HepG2 (cell line): Measurements from ENCODE around the gene VASH2. TPM values are rescaled to one million over a fixed set of nuclear protein-coding genes. Genes with fewer than 3 reads are reported as not detected.

Experiments used
- CEBPZ ChIP-seq: IDR thresholded peaks from 2 replicates; pipeline ENCODE4 v1.6.1; 2012; ENCODE audit warnings: low read length, improper control_type of control experiment
- KMT2B ChIP-seq: IDR thresholded peaks from 2 replicates; pipeline ENCODE4 v1.6.1; 2016; ENCODE audit warnings: missing genetic modification reagents, missing compliant biosample characterization
- ZBTB21 ChIP-seq: sonication (generic); formaldehyde crosslinking; IDR thresholded peaks from 2 replicates; pipeline ENCODE4 v1.4.0; 2020; ENCODE audit warnings: missing genetic modification reagents
- ZBTB34 ChIP-seq: sonication (generic); formaldehyde crosslinking; IDR thresholded peaks from 2 replicates; pipeline ENCODE4 v1.8.0; 2022; ENCODE audit warnings: mild to moderate bottlenecking, missing genetic modification reagents
- ZNF318 ChIP-seq: sonication (generic); formaldehyde crosslinking; IDR thresholded peaks from 2 replicates; pipeline ENCODE4 v1.4.0; 2020; ENCODE audit warnings: mild to moderate bottlenecking, missing genetic modification reagents
- ZNF570 ChIP-seq: sonication (generic); formaldehyde crosslinking; IDR thresholded peaks from 2 replicates; pipeline ENCODE4 v1.4.0; 2020; ENCODE audit warnings: mild to moderate bottlenecking, missing genetic modification reagents, borderline replicate concordance
- polyA plus RNA-seq, 8 experiments: library from polyadenylated mRNA; depleted of rRNA in 3 of 8; stranded (reverse) in 7 of 8; unstranded in 1 of 8; fragments of >200 nt; fragmentation: Illumina TruSeq in 4 of 8; extraction: Trizol in 4 of 8; gene quantifications; 2 replicates each; pipeline versions ENCODE4 v1.2.1 to v1.2.3, GENCODE V29; 2011 to 2016; ENCODE audit warnings: low read depth in 4 of 8, missing spikeins in 1 of 8, mixed read lengths in 1 of 8; ENCODE audit not compliant: insufficient read depth in 1 of 8
- total RNA-seq, 5 experiments: library from RNA; depleted of rRNA; stranded (reverse); fragments of >200 nt; fragmentation: Illumina TruSeq; extraction: Trizol; gene quantifications; 2 replicates each; pipeline ENCODE4 v1.2.3, GENCODE V29; 2016; ENCODE audit warnings: low read depth in 1 of 5

VASH2 gene
- total and polyA plus RNA-seq, 2 of the 13 experiments (the other 11 are each of a cell fraction or from before 2014, with no cell fraction given) = 0.44 to 1.00 TPM

- TF ChIP-seq CEBPZ (no peak), ZBTB34 (CRISPR knock-in tag) (no peak), ZNF570 (no peak), ZBTB21 (no peak), KMT2B (CRISPR knock-in tag) (no peak), ZNF318 (CRISPR knock-in tag) (no peak)
Measured at GRCh38 chr1:212917858-212918257, 32.5 kb upstream of the VASH2 start (continued).
